ENCODE data around the gene RNFT1.
A peak's percentile ranks its signal among the peaks of the same experiment; 100 is the strongest.
"Not testable (repeated sequence)": the region's sequence is repeated elsewhere in the genome, so short reads cannot be mapped to it uniquely, and the experiment has no call there.

RNFT1 gene

DNA sequence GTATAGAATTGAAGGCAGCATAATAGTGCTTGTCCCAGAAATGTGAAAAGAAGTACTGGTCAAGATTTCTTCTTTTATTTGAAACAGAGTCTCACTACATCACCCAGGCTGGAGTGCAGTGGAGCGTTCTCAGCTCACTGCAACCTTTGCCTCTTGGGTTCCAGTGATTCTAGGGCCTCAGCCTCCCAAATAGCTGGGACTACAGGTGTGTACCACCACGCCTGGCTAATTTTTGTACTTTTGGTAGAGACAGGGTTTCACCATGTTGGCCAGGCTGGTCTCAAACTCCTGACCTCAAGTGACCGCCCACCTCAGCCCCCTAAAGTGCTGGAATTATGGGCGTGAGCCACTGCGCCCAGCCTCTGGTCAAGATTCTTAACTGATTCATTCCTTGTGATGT lies 43.9 kb downstream of the RNFT1 start:
- not testable (repeated sequence) for DNase-seq (ENCODE audit: low spot score)

DNA sequence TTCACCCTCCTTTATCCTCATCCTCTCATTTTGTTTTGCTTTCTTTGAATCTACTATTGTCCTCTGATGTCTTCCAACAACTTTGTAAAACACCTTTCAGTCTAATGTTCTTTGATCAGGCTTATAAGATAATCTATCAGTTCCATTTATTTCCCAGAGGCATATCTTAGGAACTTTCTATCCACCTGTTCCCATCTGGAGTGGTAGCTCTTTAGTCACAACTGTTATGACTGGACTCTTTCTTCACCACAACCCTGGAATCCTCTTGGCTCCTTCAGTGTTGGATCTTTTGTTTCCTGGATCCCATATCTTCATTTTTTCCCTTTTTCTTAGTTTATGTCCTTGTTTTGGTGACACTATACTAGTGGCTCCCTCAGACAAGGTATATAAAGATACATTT lies 48.1 kb downstream of the RNFT1 start:
- DNase-seq (ENCODE audit: low spot score): no peak

DNA sequence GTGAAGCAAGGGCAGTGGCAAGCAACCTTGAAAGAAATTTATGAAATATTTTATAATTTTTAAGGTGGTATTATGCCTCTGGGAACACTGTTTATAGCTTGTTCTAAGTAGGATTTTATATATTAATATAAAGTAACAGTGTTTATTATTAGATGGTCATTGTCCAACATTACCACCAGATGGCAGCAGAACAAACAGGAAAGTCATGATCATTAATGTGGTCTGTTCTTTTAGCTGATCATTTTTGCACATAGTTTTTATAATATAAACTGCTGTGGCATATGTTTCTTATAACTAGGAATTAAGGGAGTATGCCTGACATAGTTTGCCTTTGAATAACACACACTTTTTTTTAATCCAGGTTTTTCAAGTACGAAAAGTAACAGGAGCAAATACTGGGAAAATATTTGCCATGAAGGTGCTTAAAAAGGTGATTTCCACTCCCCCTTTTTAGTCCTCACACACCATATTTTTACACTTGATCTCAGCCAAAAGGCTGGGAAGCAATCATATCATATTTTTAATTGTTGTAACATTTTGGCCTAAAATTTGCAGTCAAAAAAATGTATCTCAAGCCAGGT lies 50.2 kb downstream of the RNFT1 start:
- DNase-seq (ENCODE audit: low spot score): peak; percentile 42

DNA sequence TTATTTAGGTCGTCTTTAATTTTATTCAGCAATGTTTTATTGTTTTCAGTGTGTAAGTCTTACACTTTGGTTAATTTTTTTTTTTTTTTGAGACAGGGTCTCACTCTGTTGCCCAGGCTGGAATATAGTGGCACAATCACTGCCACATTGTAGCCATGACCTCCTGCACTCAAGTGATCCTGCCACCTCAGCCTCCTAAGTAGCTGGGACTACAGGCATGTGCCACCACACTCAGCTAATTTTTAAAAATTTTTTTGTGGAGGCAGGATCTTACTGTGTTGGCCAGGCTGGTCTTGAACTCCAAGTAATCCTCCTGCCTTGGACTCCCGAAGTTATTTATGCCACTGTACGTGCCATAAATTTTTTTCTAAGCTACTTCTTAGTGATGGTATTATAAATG lies 57.1 kb downstream of the RNFT1 start:
- no peak for DNase-seq (ENCODE audit: low spot score)

DNA sequence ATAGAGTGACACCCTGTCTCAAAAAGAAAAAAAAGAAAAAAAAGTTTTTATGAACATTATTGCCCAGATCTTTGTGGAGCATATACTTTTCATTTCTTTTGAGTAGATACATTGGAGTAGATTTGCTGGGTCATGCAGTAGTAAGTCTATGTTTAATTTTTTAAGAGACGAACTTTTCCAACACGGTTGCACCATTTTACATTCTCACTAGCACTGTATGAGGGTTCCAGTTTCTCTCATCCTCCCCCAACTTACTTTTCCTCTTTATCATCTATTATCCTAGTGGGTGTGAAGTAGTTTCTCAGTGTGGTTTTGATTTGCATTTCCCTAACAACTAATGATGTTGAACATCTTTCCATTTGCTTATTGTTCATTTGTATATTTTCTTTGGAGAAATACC lies 61.1 kb downstream of the RNFT1 start:
- no peak for DNase-seq (ENCODE audit: low spot score)

All from kidney capillary endothelial cell (primary cell).